Common myeloid progenitor, CD34-positive (primary cell): Measurements from ENCODE around the gene DFFB.

ENCODE experiments used
- CTCF ChIA-PET: fragments of 350-600 bp; sonication (Branson Sonifier 250); formaldehyde crosslinking; loops from one replicate; lab custom pipeline; 2021; ENCODE audit warnings: antibody characterized with exemption; lab: Charles Lee
- POLR2A ChIA-PET: fragments of 350-600 bp; sonication (Branson Sonifier 250); formaldehyde crosslinking; loops from one replicate; lab custom pipeline; 2021; ENCODE audit warnings: antibody characterized with exemption; lab: Charles Lee
- DNase-seq, 3 donors: peaks; one replicate each; pipeline versions ENCODE4 v3.0.0 to v3.0.0-alpha.2; 2013
- H3K27ac ChIP-seq, 2 experiments: 1 replicate in 1 of 2; 2 replicates in 1 of 2; pipeline ENCODE4 v1.7.0; 2013; ENCODE audit warnings: inconsistent platforms in 2 of 2, low read length in 2 of 2, mild to moderate bottlenecking in 2 of 2, low read depth in 1 of 2, moderate library complexity in 1 of 2; ENCODE audit not compliant: severe bottlenecking in 2 of 2, insufficient read depth in 1 of 2, poor library complexity in 1 of 2
- H3K27me3 ChIP-seq, 5 experiments: replicated peaks in 2 of 5; 1 replicate in 3 of 5; 2 replicates in 2 of 5; pipeline versions ENCODE4 v1.6.1 to v1.7.0; 2013; ENCODE audit warnings: low read length in 4 of 5, mild to moderate bottlenecking in 2 of 5, moderate library complexity in 2 of 5, inconsistent platforms in 1 of 5; ENCODE audit not compliant: insufficient read depth in 5 of 5, control insufficient read depth in 4 of 5
- H3K36me3 ChIP-seq, 4 experiments: 1 replicate in 2 of 4; 2 replicates in 2 of 4; pipeline versions ENCODE4 v1.6.1 to v1.7.0; 2013; ENCODE audit warnings: low read length in 3 of 4, control low read depth in 1 of 4, mild to moderate bottlenecking in 1 of 4; ENCODE audit not compliant: control insufficient read depth in 4 of 4, insufficient read depth in 4 of 4
- H3K4me1 ChIP-seq, 4 experiments: 1 replicate in 3 of 4; 2 replicates in 1 of 4; pipeline versions ENCODE4 v1.6.1 to v1.7.1; 2013; ENCODE audit warnings: low read length in 3 of 4, mild to moderate bottlenecking in 3 of 4, control low read depth in 1 of 4, inconsistent platforms in 1 of 4, moderate library complexity in 1 of 4; ENCODE audit not compliant: control insufficient read depth in 4 of 4, insufficient read depth in 4 of 4; ENCODE audit errors: control extremely low read depth in 1 of 4
- H3K4me3 ChIP-seq, 7 experiments: 1 replicate in 4 of 7; 2 replicates in 3 of 7; pipeline versions ENCODE4 v1.5.1 to v1.7.0; 2013; ENCODE audit warnings: mild to moderate bottlenecking in 7 of 7, low read length in 6 of 7, moderate library complexity in 6 of 7, inconsistent platforms in 2 of 7, low read depth in 2 of 7, control low read depth in 1 of 7; ENCODE audit not compliant: insufficient read depth in 4 of 7, control insufficient read depth in 1 of 7; ENCODE audit errors: extremely low read depth in 1 of 7
- H3K9me3 ChIP-seq, 5 experiments: 1 replicate in 4 of 5; 2 replicates in 1 of 5; pipeline versions ENCODE4 v1.6.1 to v1.7.1; 2013; ENCODE audit warnings: low read length in 4 of 5, mild to moderate bottlenecking in 2 of 5, inconsistent platforms in 1 of 5, low read depth in 1 of 5, moderate library complexity in 1 of 5; ENCODE audit not compliant: control insufficient read depth in 4 of 5, insufficient read depth in 2 of 5; ENCODE audit errors: control extremely low read depth in 1 of 5
- WGBS: methylation state at CpG from one replicate; pipeline ENCODE4 v1.1.5; 2013; ENCODE audit not compliant: insufficient coverage; 5-methylcytosine and 5-hydroxymethylcytosine counted together

The DFFB gene

DNA sequence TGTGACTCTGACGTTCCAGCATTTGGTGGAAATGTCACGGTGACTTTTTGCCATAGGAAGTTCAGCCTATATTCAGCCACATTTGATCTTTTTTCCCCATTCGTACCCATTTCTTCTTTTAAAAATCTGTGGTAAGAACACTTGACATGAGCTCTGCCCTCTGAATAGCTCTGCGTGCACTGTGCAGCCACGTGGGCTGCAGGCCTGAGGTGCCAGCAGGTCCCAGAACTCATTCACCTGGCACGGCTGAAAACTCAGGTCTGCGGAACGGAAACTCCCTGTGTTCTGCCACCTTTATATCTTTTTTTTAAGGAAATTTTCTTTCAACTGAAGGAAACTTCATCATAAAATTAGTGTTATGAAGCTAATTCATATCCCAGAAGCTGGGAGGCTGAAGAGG is 28.9 kb upstream of the DFFB start:
- 98% methylated on average over 8 of the region's 8 CpGs for WGBS
- no peak for DNase-seq
- ChIA-PET POLR2A (no interaction called here), CTCF (interaction anchor here (1.4 kb wide), 1 partner anchor 13 kb away, joined by 3 read pairs; no protein-coding TSS in a partner anchor)
- peaks cover 25 to 79% (median 49%) of the 10 kb centered on the region in 4 experiments for H3K36me3 ChIP-seq
- H3K9me3 ChIP-seq = no peaks in the 10 kb centered on the region
- no peak overlapping the region for H3K27ac ChIP-seq
- no peaks in the 10 kb centered on the region for H3K4me1 ChIP-seq
- no peaks in the 10 kb centered on the region for H3K27me3 ChIP-seq
- no peak overlapping the region for H3K4me3 ChIP-seq

- Histone ChIP-seq H3K27ac (no peak overlapping the region), H3K36me3 (peaks cover 24 to 78% (median 41%) of the 10 kb centered on the region in 4 experiments), H3K4me3 (no peak overlapping the region), H3K27me3 (no peaks in the 10 kb centered on the region), H3K9me3 (peaks cover 0 to 2% (median 0%) of the 10 kb centered on the region in 5 experiments), H3K4me1 (no peaks in the 10 kb centered on the region)
- DNase-seq = no peak
- POLR2A ChIA-PET = no interaction called here
- CTCF ChIA-PET = no interaction called here
- WGBS = 95% methylated on average over 3 of the region's 6 CpGs
Measured at GRCh38 chr1:3831689-3832088, 25.6 kb upstream of the DFFB start.

GRCh38 chr1:3834701-3835100 is 22.6 kb upstream of the DFFB start:
- no peak overlapping the region for H3K27ac ChIP-seq
- ChIA-PET CTCF (no interaction called here), POLR2A (no interaction called here)
- H3K27me3 ChIP-seq = no peaks in the 10 kb centered on the region
- 100% methylated on average over 8 of the region's 10 CpGs for WGBS
- peaks cover 0 to 13% (median 11%) of the 10 kb centered on the region in 5 experiments for H3K9me3 ChIP-seq
- H3K36me3 ChIP-seq = peaks cover 26 to 78% (median 46%) of the 10 kb centered on the region in 4 experiments
- no peak overlapping the region for H3K4me3 ChIP-seq
- DNase-seq = no peak
- H3K4me1 ChIP-seq = no peaks in the 10 kb centered on the region

DNA sequence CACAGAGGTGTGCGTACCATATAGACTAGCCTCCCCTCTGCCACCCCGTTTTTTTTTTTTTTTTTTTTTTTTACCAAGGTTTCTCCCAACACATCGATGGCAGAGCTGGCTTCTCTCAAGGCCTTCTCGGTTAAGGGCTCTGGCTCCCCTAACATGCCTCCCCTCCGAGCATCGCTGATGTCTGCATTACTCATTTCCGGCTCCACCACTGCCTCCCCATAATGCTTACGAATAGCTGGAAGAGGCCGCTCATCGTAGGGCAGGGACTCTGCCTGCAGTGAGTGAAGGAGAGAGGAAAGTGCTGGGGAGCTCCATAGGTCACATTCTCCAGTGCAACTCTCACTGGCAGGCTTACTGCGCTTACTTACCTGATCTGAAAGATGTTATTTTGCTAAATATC is 20.9 kb upstream of the DFFB start:
- WGBS = 100% methylated on average over 4 of the region's 11 CpGs
- DNase-seq = no peak
- Histone ChIP-seq H3K4me3 (no peak overlapping the region), H3K9me3 (peaks cover 0 to 13% (median 11%) of the 10 kb centered on the region in 5 experiments), H3K4me1 (no peaks in the 10 kb centered on the region), H3K27ac (no peak overlapping the region), H3K27me3 (no peaks in the 10 kb centered on the region), H3K36me3 (peaks cover 26 to 76% (median 43%) of the 10 kb centered on the region in 4 experiments)
- POLR2A ChIA-PET = no interaction called here
- CTCF ChIA-PET = no interaction called here

DNA sequence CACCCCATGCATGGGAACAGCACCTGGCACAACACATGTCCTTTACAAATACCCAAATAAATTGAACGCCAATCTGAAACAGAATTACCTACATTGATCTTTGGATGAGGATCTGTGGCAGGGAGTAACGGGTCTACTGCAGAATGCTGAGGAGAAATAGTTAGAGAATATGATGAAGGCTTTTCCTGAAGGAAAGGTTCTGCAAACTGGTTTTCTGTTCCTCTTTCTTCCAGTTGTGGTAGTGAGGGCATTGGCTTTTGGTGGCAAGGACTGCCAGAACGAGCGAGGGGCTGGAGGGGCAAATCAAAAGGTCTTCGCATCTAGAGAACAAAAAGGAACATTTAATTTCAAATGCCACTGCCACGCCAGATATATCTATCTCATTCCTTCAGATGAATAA is 20.1 kb upstream of the DFFB start:
- H3K27me3 ChIP-seq = no peaks in the 10 kb centered on the region
- WGBS = 100% methylated on average over 1 of the region's 6 CpGs
- H3K4me1 ChIP-seq = no peaks in the 10 kb centered on the region
- no peak for DNase-seq
- ChIA-PET POLR2A (no interaction called here), CTCF (no interaction called here)
- no peak overlapping the region for H3K27ac ChIP-seq
- peaks cover 26 to 72% (median 41%) of the 10 kb centered on the region in 4 experiments for H3K36me3 ChIP-seq
- H3K4me3 ChIP-seq = no peak overlapping the region
- H3K9me3 ChIP-seq = peaks cover 0 to 13% (median 11%) of the 10 kb centered on the region in 5 experiments

GRCh38 chr1:3837685-3838084 is 19.6 kb upstream of the DFFB start:
- Histone ChIP-seq H3K36me3 (peaks cover 26 to 71% (median 40%) of the 10 kb centered on the region in 4 experiments), H3K4me3 (no peak overlapping the region), H3K4me1 (no peaks in the 10 kb centered on the region), H3K27me3 (no peaks in the 10 kb centered on the region), H3K27ac (no peak overlapping the region), H3K9me3 (peaks cover 0 to 13% (median 11%) of the 10 kb centered on the region in 5 experiments)
- ChIA-PET POLR2A (no interaction called here), CTCF (interaction anchor here (1.2 kb wide), 1 partner anchor 10 kb away, joined by 4 read pairs; no protein-coding TSS in a partner anchor)
- no CpG with 5 or more reads among the region's 1 CpG for WGBS
- no peak for DNase-seq

DNA sequence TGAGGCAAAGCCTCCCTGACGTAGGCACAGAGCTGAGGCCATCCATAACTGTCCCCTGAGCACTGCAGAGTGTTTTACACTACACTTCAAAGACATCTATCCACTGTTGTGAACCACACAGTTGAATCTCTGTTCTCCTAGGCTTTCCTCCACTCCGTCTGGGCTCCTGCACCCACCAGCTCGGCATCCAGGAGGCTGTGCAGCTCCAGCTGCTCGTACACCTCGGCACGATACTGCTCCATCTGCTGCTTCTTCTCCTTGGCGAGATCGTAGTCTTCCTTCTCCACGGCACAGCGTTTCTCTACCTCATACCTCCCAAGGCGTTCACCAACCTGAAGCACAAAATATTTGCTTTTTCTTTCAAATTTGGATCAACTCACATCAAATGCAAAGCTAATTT is 18.5 kb upstream of the DFFB start:
- 98% methylated on average over 7 of the region's 11 CpGs for WGBS

More for the DNA sequence above, 18.5 kb upstream of the DFFB start:
- H3K9me3 ChIP-seq = peaks cover 0 to 13% (median 11%) of the 10 kb centered on the region in 5 experiments
- POLR2A ChIA-PET = no interaction called here
- no peak overlapping the region for H3K27ac ChIP-seq
- CTCF ChIA-PET = interaction anchor here (1.2 to 1.3 kb wide), 2 partner anchors 9 to 10 kb away, joined by 3 to 4 read pairs; no protein-coding TSS in a partner anchor
- H3K27me3 ChIP-seq = no peaks in the 10 kb centered on the region
- H3K4me1 ChIP-seq = no peaks in the 10 kb centered on the region
- peaks cover 24 to 66% (median 42%) of the 10 kb centered on the region in 4 experiments for H3K36me3 ChIP-seq
- H3K4me3 ChIP-seq = no peak overlapping the region
- no peak for DNase-seq
